SU-DHL-6 (cell line): ENCODE data around the gene FAM20B.

Source experiments
- EZH2phosphoT487 ChIP-seq: fragments of 200-600 bp; sonication (generic), shearing (Covaris generic); conservative IDR thresholded peaks from 2 replicates; pipeline ENCODE4 v1.6.1; 2018; ENCODE audit warnings: mild to moderate bottlenecking, antibody characterized with exemption, low read length, moderate library complexity, mixed read lengths
- TF ChIP-seq, protein P1 (sequence below): fragments of 200-600 bp; sonication (generic); IDR thresholded peaks from one replicate; pipeline ENCODE4 v1.5.1; 2017; ENCODE audit warnings: antibody characterized with exemption, mild to moderate bottlenecking, low read length, moderate library complexity; ENCODE audit not compliant: insufficient read depth, poor library complexity, severe bottlenecking

- TF ChIP-seq, protein P1, sequence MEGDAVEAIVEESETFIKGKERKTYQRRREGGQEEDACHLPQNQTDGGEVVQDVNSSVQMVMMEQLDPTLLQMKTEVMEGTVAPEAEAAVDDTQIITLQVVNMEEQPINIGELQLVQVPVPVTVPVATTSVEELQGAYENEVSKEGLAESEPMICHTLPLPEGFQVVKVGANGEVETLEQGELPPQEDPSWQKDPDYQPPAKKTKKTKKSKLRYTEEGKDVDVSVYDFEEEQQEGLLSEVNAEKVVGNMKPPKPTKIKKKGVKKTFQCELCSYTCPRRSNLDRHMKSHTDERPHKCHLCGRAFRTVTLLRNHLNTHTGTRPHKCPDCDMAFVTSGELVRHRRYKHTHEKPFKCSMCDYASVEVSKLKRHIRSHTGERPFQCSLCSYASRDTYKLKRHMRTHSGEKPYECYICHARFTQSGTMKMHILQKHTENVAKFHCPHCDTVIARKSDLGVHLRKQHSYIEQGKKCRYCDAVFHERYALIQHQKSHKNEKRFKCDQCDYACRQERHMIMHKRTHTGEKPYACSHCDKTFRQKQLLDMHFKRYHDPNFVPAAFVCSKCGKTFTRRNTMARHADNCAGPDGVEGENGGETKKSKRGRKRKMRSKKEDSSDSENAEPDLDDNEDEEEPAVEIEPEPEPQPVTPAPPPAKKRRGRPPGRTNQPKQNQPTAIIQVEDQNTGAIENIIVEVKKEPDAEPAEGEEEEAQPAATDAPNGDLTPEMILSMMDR = no peak
- TF ChIP-seq EZH2phosphoT487 = no peak
Measured at GRCh38 chr1:179092896-179093461, 67.3 kb downstream of the FAM20B start.
